ENCODE data around the gene GRIP2.
"Not testable (repeated sequence)": the region's sequence is repeated elsewhere in the genome, so short reads cannot be mapped to it uniquely, and the experiment has no call there.

The GRIP2 gene

GRCh38 chr3:14520967-14521366 lies 19.2 kb downstream of the GRIP2 start:
- no peak for DNase-seq (ENCODE audit: low read depth, low spot score)

DNA sequence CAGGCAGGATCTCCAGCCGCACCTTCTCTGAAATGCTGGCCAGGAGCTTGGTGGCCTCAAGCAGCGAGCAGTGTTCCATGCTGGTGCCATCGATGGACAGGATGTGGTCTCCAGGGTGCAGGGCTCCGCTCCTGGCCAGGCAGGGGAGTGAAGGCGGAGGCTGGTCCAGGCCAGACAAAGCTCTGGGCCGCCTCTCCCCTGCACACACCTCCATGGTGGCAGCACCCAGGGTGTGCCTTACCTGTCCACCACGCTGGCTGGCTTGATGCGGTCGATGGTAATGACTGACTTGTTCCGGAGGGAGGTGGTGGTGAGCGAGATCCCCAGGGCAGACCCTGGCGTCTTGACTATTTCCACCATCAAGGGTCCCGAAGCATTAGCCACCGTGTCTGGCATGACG lies 20.0 kb downstream of the GRIP2 start:
- DNase-seq (ENCODE audit: low read depth, low spot score) = no peak

GRCh38 chr3:14519406-14519805 lies 20.7 kb downstream of the GRIP2 start:
- DNase-seq (ENCODE audit: low read depth, low spot score) = no peak

- DNase-seq (ENCODE audit: low read depth, low spot score) = no peak
Observed at GRCh38 chr3:14518893-14519292, 21.2 kb downstream of the GRIP2 start.

DNA sequence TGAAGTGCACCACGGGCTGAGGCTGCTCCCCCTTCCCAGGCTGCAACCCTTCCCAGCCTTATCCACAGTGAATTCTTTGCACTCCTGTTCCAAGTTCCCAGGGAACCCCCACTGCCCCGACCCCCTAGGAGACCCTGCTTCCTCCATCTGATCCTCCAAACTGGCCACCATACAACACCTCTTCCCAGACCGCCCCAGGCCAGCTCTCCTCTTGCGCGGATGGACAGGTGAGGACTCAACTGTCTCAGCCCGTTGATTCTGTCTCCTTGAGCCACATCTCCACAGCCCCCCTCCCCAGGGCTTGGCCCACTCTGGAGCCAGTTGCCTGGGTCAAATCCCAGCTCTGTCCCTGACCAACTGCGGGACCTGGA lies 21.7 kb downstream of the GRIP2 start:
- DNase-seq (ENCODE audit: low read depth, low spot score) = no peak

GRCh38 chr3:14517601-14518431 lies 22.3 kb downstream of the GRIP2 start:
- DNase-seq (ENCODE audit: low read depth, low spot score) = no peak

DNA sequence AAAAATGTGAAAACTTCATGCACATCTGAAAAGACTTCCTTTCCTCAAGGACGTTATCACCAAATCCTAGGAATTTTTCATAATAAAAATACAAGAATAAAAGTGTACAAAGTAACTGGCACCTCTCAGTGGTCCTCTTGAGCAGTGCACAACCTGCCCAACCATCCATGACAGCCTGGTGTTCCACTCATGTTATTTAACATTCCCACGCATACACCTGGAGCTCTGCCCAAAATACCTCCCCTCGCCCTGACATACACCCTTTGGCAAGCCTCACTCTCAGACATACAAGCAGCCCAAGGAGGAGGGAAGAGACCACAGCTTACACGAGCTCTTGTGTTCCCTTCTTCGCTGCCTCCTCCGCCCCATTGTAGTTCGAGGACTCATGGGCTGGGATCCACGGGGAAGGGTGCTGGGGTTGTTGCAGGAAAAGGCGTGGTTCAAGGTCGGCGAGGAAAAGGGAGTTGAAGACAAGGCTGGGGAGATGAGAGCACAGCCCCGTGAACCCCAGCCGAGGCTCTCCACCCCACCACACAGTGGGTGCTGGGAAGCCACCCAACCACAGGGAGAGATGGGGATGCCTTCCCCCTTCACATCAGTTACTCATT lies 23.3 kb downstream of the GRIP2 start:
- DNase-seq (ENCODE audit: low read depth, low spot score) = no peak

DNA sequence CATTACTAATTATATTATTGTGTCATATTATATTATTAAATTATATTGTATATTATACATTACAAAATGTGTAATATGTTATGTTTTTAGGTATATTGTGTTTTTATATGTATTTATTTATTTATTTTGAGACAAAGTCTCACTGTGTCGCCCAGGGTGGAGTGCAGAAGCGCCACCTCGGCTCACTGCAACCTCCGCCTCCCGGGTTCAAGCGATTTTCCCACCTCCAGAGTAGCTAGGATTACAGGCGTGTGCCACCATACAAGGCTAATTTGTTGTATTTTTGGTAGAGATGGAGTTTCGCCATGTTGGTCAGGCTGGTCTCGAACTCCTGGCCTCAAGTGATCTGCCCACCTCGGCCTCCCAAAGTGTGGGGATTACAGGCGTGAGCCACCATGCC lies 24.6 kb downstream of the GRIP2 start:
- DNase-seq (ENCODE audit: low read depth, low spot score) = not testable (repeated sequence)

DNA sequence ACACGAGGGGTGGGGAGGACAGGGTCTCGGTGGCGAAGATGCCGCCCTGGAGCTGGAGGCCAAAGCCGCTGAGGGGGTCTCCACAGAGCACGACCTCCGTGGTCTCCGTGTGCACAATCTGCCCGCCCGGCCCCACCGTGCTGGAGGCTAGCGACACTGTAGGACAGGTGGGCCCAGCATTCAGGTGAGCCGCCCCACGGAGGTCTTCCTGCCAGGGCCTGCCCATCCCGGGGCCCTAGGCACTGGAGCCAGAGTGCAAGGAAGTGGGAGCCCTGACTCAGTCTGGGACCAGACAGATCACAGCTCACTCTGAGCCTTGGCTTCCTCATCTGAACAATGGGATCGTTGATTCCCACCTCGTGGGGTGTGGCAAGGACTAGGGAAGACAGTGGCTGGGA lies 25.8 kb downstream of the GRIP2 start:
- DNase-seq (ENCODE audit: low read depth, low spot score) = no peak

DNA sequence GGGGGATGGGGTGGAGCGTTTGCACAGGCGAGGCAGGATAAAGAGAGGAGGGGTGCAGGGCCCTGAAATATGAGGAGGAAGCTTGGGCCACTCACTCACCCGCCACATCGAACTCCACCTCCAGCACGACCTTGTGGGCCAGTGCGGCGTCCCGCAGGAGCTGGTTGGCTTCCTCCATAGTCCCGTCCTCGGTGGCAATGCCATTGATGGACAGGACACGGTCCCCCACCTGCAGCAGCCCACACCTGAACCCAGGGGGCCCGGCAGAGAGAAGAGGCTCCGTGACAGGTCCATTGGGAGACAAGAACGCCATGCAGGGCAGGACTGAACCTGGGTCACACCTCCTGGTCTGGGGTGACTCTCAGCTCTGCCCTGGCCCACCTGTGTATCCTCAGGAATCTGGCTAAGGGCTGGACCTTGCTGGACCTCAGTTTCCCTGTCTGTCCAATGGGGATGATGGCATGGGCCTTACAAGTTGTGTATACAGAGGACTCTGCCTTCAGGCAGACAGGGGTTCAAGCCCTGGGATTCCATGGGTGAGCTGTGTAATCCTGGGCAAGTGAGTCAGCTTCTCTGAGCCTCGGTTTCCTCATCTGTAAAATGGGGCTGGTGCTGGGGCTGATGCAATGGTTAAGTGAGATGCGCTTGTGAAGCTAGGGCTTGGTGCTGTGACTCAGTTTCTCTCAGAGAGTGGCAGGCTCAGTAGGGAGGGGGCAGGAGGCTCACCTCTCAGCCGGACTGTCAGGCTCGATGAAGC lies 26.4 kb downstream of the GRIP2 start:
- DNase-seq (ENCODE audit: low read depth, low spot score) = no peak

DNA sequence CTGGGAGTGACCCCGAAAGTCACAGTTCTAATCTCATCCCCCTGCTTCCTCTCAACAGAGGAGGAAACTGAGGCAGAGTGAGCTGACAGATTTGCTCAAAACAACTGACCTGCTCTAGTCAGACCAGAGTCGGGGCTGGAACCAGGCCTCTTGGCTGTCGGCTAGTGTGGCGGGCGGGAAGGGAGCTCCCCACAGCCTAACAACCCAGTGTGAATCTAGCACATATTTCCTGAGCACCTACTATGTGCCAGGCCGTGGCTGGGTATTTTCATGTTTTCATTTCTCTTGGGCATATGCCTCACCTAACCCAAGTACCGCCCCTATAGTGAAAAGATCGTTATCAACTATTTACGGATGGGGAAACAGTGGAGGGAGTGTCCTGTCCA lies 27.2 kb downstream of the GRIP2 start:
- no peak for DNase-seq (ENCODE audit: low read depth, low spot score)

DNA sequence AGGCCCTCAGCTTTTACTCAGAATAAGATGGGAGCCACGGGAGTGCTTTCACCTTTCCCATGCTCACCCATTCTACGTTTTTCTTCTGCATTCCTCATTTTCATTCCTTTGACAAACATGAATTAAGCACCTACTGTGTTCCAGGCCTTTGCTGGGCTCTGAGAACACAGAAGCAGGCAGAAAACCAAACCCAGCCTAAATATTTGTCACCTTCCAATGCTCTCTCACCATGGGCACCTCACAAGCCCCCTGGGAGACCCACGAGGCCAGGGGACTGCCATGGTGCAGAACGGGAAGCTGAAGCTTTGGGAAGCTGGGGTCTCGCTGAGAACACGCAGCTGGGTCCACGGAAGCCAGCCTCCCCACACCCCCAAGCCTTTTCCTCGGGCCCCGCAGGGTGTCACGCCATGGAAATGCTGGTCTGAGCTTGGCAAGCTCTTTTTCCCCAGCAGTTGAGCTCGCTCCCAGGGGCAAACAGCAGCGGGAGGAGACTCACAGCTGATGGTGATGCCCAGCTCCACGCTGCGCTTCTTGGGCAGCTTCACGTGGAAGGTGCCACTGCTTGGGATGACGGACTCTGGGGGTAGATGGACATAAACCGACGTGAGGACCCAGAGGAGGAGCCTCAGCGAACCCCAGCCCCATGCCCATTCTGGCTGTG lies 27.7 kb downstream of the GRIP2 start:
- DNase-seq (ENCODE audit: low read depth, low spot score) = no peak

GRCh38 chr3:14511623-14512280 lies 28.4 kb downstream of the GRIP2 start:
- DNase-seq (ENCODE audit: low read depth, low spot score) = no peak

DNA sequence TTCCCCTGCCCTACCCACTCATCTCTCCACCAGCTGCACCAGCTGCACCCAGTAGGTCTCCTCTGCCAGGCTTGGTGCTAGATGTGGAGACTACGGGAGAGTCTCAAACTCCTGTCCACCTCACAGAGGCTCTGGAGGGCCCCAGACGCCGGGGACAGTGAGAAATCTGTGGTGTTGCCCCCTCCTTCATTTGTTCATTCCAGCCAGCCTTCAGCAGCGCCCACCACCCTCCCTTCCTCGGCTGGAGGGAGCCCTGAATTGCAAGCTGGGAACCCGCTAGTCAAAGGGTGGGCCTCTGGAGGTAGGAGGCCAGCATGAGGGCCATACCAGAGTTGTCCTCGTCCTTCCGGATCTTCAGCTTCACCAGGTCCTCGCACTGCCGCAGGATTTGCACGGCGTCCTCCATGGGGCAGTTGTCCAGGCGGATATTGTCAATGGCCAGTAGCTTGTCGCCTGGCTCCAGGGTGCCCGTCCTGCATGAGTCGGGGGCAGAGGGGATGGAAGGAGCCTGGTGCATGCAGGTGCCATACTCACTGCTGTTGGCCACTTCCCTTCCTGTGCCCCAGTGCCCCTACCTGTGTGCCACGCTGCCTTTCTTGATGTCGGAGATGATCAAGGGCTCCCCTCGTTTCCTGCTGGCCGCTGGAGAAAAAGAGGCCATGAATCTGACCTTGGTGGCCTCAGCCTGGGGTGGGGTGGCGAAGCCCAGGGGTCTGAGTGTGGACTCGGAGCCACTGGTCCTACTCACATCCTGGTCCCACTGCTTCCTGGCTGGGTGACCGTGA lies 29.1 kb downstream of the GRIP2 start:
- no peak for DNase-seq (ENCODE audit: low read depth, low spot score)

GRCh38 chr3:14509796-14510100 lies 30.4 kb downstream of the GRIP2 start:
- DNase-seq (ENCODE audit: low read depth, low spot score) = no peak

DNA sequence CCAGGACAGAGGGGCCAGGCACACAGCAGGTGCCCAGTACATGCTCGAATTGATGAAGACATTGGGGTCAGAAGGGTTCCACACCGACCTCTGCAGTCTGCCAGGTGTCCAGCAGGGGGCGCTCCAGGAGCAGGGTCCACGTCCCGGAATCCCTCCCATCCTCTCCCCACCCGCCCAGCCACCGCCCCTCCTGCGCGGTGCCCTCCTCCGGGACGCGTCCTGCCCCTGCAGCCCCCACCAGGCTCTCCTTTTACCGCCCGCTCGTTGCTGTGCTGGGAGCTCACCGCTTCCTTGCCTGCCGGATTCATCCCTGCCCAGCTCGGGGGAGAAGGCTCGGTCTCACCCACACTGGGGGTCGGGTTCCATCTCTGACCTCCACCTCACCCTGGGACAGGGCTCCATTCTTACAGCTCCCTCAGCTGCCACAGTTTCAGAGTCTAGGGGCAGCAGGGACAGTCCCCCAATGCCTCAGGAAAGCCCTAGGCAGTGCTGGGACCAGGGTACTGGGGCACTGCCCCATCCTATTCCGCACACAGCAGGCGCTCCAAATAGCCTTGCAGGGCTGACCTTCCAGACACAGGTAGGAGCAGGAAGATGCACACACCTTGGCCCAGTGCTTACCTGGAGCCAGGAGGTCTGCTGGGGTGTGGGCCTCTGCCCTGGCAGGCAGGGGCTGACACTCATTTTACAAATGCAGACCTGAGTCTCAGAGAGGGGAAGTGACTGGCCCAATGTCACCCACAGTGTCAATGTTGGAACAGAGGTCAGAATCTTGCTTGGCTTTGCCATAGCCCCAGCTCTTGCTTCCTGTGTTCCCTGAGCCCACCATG lies 31.0 kb downstream of the GRIP2 start:
- peak; percentile 37 for DNase-seq (ENCODE audit: low read depth, low spot score)

DNA sequence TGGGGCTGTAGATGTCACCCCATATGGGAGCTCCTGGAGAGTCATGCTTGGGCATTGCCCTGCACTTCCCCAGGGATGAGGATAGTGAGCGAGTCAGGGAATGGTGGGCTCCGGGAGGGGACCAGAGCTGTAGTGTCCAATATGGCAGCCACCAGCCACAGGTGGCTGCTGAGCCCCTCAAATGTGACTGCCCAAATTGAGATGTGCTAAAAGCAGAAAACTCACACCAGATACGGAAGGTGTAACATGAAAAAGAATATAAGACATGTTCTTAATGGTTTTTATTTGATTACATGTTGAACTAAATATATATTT lies 31.7 kb downstream of the GRIP2 start:
- DNase-seq (ENCODE audit: low read depth, low spot score) = no peak

- no peak for DNase-seq (ENCODE audit: low read depth, low spot score)
Observed at GRCh38 chr3:14507757-14508504, 32.2 kb downstream of the GRIP2 start.

GRCh38 chr3:14507305-14507741 lies 32.8 kb downstream of the GRIP2 start:
- no peak for DNase-seq (ENCODE audit: low read depth, low spot score)
